Spleen (tissue), 7 donors: ENCODE results near the gene CCNL2.
"Not testable (repeated sequence)": the region's sequence is repeated elsewhere in the genome, so short reads cannot be mapped to it uniquely, and the experiment has no call there.

ENCODE experiments used
- CTCF ChIP-seq, 11 experiments: fragments of 200-600 bp in 7 of 11; fragments of 450-650 bp in 4 of 11; sonication (generic) in 4 of 11; IDR thresholded peaks in 8 of 11; conservative IDR thresholded peaks in 3 of 11; 1 replicate in 7 of 11; 2 replicates in 4 of 11; pipeline versions ENCODE4 v1.4.0 to v1.8.0; 2016 to 2021; ENCODE audit warnings: antibody characterized with exemption in 11 of 11, inconsistent platforms in 4 of 11, mild to moderate bottlenecking in 1 of 11
- POLR2A ChIP-seq, 3 donors: fragments of 450-650 bp; IDR thresholded peaks; one replicate each; pipeline ENCODE4 v1.5.1; 2017; ENCODE audit warnings: antibody characterized with exemption in 3 of 3, mild to moderate bottlenecking in 1 of 3
- POLR2AphosphoS5 ChIP-seq, 3 donors: sonication (generic); formaldehyde crosslinking; IDR thresholded peaks; one replicate each; pipeline ENCODE4 v1.5.1; 2017; ENCODE audit warnings: antibody characterized with exemption in 3 of 3
- donor health status: DM: no; HTN: no; CAD: no; lungs with moderate emphysema.
- donor health status: DM: no; HTN: no; CAD: no.
- donor health status: DM: no; HTN: no; CAD: no.

- TF ChIP-seq POLR2AphosphoS5 (IDR thresholded peaks at IDR 0.05); CTCF (IDR thresholded peaks at IDR 0.05 in 8 of 11, conservative IDR thresholded peaks at IDR 0.05 in 3 of 11); POLR2A (IDR thresholded peaks at IDR 0.05): not testable (repeated sequence)
Observed at GRCh38 chr1:1385339-1385738, 13.8 kb downstream of the CCNL2 start.
